Duodenal mucosa (tissue), 2 donors: ENCODE results near the gene CD93.

Source experiments
- H3K27ac ChIP-seq: one replicate; pipeline ENCODE4 v1.7.0; 2013; ENCODE audit warnings: low read depth, low read length
- H3K27me3 ChIP-seq, 2 donors: one replicate each; pipeline ENCODE4 v1.7.0; 2013; ENCODE audit warnings: low read length in 2 of 2, control low read depth in 1 of 2; ENCODE audit not compliant: insufficient read depth in 2 of 2, control insufficient read depth in 1 of 2
- H3K36me3 ChIP-seq, 2 donors: one replicate each; pipeline ENCODE4 v1.7.0; 2013; ENCODE audit warnings: low read length in 2 of 2, control low read depth in 1 of 2; ENCODE audit not compliant: insufficient read depth in 2 of 2, control insufficient read depth in 1 of 2
- H3K4me1 ChIP-seq, 2 donors: one replicate each; pipeline ENCODE4 v1.7.0; 2013; ENCODE audit warnings: low read length in 2 of 2, control low read depth in 1 of 2; ENCODE audit not compliant: insufficient read depth in 2 of 2, control insufficient read depth in 1 of 2
- H3K4me3 ChIP-seq, 2 donors: one replicate each; pipeline ENCODE4 v1.7.0; 2013; ENCODE audit warnings: low read length in 2 of 2, low read depth in 1 of 2
- H3K9ac ChIP-seq, 2 donors: one replicate each; pipeline ENCODE4 v1.7.0; 2013; ENCODE audit warnings: low read length in 2 of 2, low read depth in 1 of 2
- H3K9me3 ChIP-seq, 2 donors: one replicate each; pipeline ENCODE4 v1.7.0; 2013; ENCODE audit warnings: low read length in 2 of 2, control low read depth in 1 of 2; ENCODE audit not compliant: control insufficient read depth in 1 of 2

The CD93 gene

DNA sequence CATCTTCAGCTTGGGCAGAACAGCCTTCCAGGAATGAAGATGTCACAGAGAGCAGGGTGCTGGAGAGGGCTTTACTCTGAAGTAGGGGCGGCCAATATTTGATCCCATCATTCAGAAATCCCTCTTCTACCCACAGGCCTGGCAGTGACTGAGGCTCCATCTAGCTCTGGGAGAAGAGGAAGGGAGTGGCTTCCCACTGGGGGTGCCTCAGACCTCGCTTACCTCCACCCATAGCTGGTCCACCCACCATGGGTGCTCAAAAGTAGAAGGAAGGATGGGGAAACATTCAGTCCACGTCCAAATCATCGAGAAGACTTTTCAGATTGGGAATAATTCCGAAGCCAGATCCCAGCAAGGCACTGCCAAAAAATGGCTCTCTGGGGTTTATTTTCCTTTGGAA lies 24.9 kb downstream of the CD93 start:
- H3K4me3 ChIP-seq: no peak overlapping the region
- H3K36me3 ChIP-seq: no peaks in the 10 kb centered on the region
- peaks cover 0 to 5% of the 10 kb centered on the region in 2 donors for H3K4me1 ChIP-seq
- peak overlapping the region; percentile 13 for H3K27ac ChIP-seq
- no peaks in the 10 kb centered on the region for H3K9me3 ChIP-seq
- H3K27me3 ChIP-seq: no peaks in the 10 kb centered on the region
- no peak overlapping the region for H3K9ac ChIP-seq

GRCh38 chr20:23060629-23061028 lies 25.5 kb downstream of the CD93 start:
- H3K4me1 ChIP-seq: peaks cover 0 to 5% of the 10 kb centered on the region in 2 donors
- H3K27ac ChIP-seq: no peak overlapping the region

GRCh38 chr20:23059846-23060245 lies 26.3 kb downstream of the CD93 start:
- Histone ChIP-seq H3K4me1 (peaks cover 0 to 5% of the 10 kb centered on the region in 2 donors), H3K9ac (no peak overlapping the region), H3K27ac (no peak overlapping the region), H3K27me3 (no peaks in the 10 kb centered on the region), H3K4me3 (no peak overlapping the region), H3K9me3 (no peaks in the 10 kb centered on the region), H3K36me3 (no peaks in the 10 kb centered on the region)

More at GRCh38 chr20:23060629-23061028, 25.5 kb downstream of the CD93 start:
- no peaks in the 10 kb centered on the region for H3K9me3 ChIP-seq
- H3K27me3 ChIP-seq: no peaks in the 10 kb centered on the region
- H3K36me3 ChIP-seq: no peaks in the 10 kb centered on the region
- no peak overlapping the region for H3K4me3 ChIP-seq
- no peak overlapping the region for H3K9ac ChIP-seq

DNA sequence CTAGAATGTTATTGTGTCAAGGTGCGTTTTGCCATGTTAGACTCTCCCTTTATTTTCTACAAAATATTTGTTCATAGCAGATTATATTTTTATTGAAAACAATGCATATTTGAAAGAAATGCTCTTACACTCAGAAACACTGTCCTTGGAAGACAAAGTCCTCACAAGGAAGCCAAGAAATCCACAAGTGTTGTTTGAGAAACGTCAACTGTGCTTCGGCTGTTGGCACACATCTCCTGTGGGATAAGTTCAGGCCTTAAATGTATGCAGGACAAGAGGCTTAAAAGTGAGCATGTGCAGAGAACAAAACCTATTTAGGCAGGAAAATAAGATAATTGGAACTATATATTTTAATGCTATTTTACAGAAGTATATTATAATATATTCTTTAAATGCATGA lies 27.1 kb downstream of the CD93 start:
- no peak overlapping the region for H3K4me3 ChIP-seq
- no peaks in the 10 kb centered on the region for H3K9me3 ChIP-seq
- H3K4me1 ChIP-seq: peaks cover 0 to 5% of the 10 kb centered on the region in 2 donors
- no peak overlapping the region for H3K9ac ChIP-seq
- no peaks in the 10 kb centered on the region for H3K27me3 ChIP-seq
- no peak overlapping the region for H3K27ac ChIP-seq
- no peaks in the 10 kb centered on the region for H3K36me3 ChIP-seq

- Histone ChIP-seq H3K4me3 (no peak overlapping the region), H3K27me3 (no peaks in the 10 kb centered on the region), H3K9ac (no peak overlapping the region), H3K36me3 (no peaks in the 10 kb centered on the region), H3K4me1 (peaks cover 0 to 5% of the 10 kb centered on the region in 2 donors), H3K9me3 (no peaks in the 10 kb centered on the region), H3K27ac (no peak overlapping the region)
Observed at GRCh38 chr20:23058240-23058639, 27.9 kb downstream of the CD93 start.

DNA sequence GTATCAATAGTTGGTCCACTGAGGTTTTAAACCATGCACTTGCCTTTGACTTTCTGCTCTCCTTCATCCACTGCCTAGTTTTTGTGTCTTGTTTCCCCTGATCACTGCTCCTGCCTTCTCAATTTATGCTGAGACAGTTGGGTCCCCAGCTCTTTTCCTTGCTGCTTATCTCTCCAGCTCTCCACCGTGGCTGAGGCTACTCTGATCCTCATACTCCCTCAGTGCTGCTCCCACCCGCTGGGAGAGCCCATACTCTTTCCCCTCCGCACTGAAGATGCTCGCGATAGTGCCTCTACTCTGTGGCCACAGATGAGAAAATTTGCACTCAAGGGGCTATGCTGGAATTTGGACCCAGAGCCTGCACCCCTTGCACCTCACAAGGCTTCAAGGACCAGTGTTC lies 33.2 kb downstream of the CD93 start:
- no peak overlapping the region for H3K4me3 ChIP-seq
- H3K4me1 ChIP-seq: peaks cover 9 to 23% of the 10 kb centered on the region in 2 donors
- H3K9ac ChIP-seq: no peak overlapping the region
- peaks cover 23 to 26% of the 10 kb centered on the region in 2 donors for H3K27me3 ChIP-seq
- no peaks in the 10 kb centered on the region for H3K9me3 ChIP-seq
- no peaks in the 10 kb centered on the region for H3K36me3 ChIP-seq
- no peak overlapping the region for H3K27ac ChIP-seq

DNA sequence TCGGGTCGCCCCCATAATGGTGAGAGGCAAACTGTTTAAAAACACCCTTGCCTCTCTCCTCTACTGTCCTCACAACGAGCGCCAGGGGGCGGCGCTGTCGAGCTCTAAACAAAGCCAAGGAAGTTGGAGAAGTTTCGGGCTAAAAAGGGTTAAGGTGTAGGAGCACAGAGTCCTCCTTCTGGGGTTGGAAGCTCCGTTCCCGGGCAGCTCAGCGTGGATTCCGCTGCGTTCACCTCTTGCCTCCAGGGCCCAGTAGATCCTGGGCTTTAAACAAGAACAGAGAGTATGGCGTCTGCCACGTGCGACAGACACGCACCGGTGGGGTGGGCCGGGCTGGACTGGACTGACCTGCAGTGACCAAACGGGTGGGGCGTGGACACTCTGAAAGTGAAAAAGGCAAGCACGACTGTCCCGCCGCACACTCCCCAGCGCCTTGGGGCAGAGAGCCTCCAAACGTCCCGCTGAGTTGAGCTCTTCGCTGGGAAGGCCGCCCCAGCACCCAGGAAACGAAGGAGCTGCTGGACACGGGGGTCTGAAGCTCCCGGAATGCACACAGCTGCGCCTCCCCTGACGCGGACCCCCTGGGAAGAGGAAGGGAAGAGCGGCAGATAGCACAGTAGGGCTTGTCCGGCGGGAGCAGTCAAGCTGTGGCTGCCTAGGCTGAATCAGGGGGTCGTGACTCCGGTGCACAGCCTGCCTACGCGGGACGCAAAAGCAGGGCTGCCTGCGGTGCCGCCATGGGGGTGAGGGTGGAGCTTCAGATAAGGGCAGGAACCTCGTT lies 35.1 kb downstream of the CD93 start:
- H3K9me3 ChIP-seq: no peaks in the 10 kb centered on the region
- peaks cover 33 to 41% of the 10 kb centered on the region in 2 donors for H3K27me3 ChIP-seq

DNA sequence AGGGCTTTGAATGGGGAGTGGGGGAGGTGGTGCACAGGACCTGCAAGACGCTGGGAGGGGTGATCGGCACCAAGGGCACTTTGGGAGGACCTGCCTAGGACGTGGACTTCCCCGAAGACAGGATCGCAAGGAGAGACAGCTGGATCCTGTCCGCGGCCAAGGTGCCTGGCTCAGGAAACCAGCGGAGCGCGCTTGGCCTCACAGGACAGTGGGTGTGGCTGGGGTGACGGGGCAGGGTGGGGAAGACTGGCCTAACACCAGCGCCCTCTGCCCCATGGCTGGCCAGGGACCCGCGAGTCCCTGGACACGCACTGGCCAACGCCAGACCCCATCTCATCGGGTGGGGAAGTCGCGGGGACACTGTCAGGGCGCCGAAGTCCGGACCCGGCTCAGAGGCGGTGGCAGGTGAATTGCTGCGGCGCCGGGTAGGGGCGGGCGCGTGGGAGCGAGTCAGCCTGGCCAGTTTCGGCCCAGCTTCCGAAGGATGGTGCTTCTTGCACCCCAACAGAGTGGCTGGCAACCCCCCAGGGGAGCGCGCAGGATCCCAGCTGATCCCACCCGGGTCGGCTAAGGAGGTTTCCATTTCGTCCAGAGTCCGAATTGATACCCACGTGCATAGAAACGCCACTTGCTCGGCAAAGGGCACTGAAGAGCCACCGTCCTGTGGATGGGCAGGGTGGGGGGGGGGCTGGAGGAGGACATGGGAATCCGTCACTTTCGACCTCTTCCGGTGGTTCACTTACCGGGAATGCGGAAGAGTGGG lies 35.9 kb downstream of the CD93 start:
- Histone ChIP-seq H3K9me3 (no peaks in the 10 kb centered on the region), H3K9ac (peak overlapping the region in 1 of 2 donors; percentile 28), H3K4me3 (peak overlapping the region; percentile 63 to 66), H3K4me1 (peaks cover 9 to 25% of the 10 kb centered on the region in 2 donors), H3K27ac (peak overlapping the region; percentile 26), H3K36me3 (no peaks in the 10 kb centered on the region), H3K27me3 (peaks cover 33 to 42% of the 10 kb centered on the region in 2 donors)

More for the DNA sequence above, 35.1 kb downstream of the CD93 start:
- H3K4me1 ChIP-seq: peaks cover 9 to 25% of the 10 kb centered on the region in 2 donors
- peak overlapping the region; percentile 46 to 66 for H3K4me3 ChIP-seq
- no peaks in the 10 kb centered on the region for H3K36me3 ChIP-seq
- H3K27ac ChIP-seq: no peak overlapping the region
- peak overlapping the region; percentile 32 to 41 for H3K9ac ChIP-seq

- Histone ChIP-seq H3K27me3 (peaks cover 33 to 42% of the 10 kb centered on the region in 2 donors), H3K4me1 (peaks cover 9 to 25% of the 10 kb centered on the region in 2 donors)
Observed at GRCh38 chr20:23049201-23050075, 36.7 kb downstream of the CD93 start, which contains the start of gene THBD. TSS of gene THBD (minus strand) at chr20:23049672. CDS start at chr20:23049504, 168 bp downstream.

More at GRCh38 chr20:23049201-23050075, 36.7 kb downstream of the CD93 start, which contains the start of gene THBD:
- H3K9me3 ChIP-seq: no peaks in the 10 kb centered on the region
- H3K36me3 ChIP-seq: no peaks in the 10 kb centered on the region
- H3K9ac ChIP-seq: peak within 1 kb of the TSS in 1 of 2 donors; percentile 40
- peak within 1 kb of the TSS; percentile 63 to 66 for H3K4me3 ChIP-seq
- peak within 1 kb of the TSS; percentile 26 for H3K27ac ChIP-seq
